ENCODE results near the gene KANK4. TPM values are rescaled to one million over a fixed set of nuclear protein-coding genes. Genes with fewer than 3 reads are reported as not detected.
A peak's percentile ranks its signal among the peaks of the same experiment; 100 is the strongest.

Gene KANK4
- total and polyA plus RNA-seq, 7 experiments from 2014 or later = not detected

DNA sequence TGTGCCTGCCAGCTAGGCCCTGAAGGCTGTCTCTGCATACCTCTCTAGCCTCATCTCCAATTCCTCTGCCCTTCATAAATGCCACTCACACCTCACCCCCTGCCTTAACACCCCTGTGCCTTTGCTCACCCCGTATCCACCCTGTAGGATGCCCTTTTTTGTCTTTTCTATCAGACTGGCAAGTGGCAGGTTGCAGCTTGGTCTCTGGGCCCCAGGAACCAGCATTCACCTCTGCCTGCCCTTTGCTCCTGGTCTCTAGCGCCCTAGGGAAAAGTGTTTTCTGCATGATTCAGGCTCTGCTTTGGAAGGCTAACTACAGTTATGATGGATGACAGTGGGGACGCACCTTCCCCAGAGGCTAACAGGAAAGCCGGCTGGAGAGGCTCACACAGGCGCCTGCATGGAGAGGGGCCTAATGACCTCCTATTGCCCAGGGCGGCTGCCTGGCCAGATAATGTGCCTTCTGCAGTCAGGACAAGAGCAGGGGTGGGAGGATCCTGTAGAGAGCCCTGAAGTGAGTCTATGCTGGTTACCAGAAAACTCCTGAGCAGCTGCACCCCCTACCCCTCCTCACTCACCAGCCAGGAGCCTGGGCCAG is 11.2 kb downstream of the KANK4 start:
- Mint-ChIP-seq H3K36me3 (no peaks in the 10 kb centered on the region), H3K4me1 (no peaks in the 10 kb centered on the region), H3K4me3 (no peak overlapping the region), H3K27ac (no peak overlapping the region), H3K27me3 (peaks cover 0 to 7% (median 0%) of the 10 kb centered on the region in 5 donors), H3K9me3 (no peaks in the 10 kb centered on the region)
- Histone ChIP-seq H3K36me3 (ENCODE audit: control insufficient read depth in 2 of 3, insufficient read depth in 3 of 3, low read length in 3 of 3) (no peaks in the 10 kb centered on the region), H3K27ac (ENCODE audit: low read depth, low read length) (no peak overlapping the region), H3K9me3 (ENCODE audit: control insufficient read depth in 2 of 3, low read length in 3 of 3) (no peaks in the 10 kb centered on the region), H3K27me3 (ENCODE audit: control insufficient read depth in 2 of 2, insufficient read depth in 2 of 2, low read length in 2 of 2) (no peaks in the 10 kb centered on the region), H3K4me3 (ENCODE audit: low read length) (no peak overlapping the region), H3K4me1 (ENCODE audit: control insufficient read depth in 2 of 2, insufficient read depth in 2 of 2, low read length in 2 of 2) (no peaks in the 10 kb centered on the region)
- CTCF ChIA-PET = interaction anchor here (0.7 kb wide), 1 partner anchor 316 kb away, joined by 3 read pairs; no protein-coding TSS in a partner anchor
- no peak for ATAC-seq
- intact Hi-C loops (cut with micrococcal nuclease) = no loop called here
- DNase-seq = no peak
- POLR2A ChIA-PET = no interaction called here

DNA sequence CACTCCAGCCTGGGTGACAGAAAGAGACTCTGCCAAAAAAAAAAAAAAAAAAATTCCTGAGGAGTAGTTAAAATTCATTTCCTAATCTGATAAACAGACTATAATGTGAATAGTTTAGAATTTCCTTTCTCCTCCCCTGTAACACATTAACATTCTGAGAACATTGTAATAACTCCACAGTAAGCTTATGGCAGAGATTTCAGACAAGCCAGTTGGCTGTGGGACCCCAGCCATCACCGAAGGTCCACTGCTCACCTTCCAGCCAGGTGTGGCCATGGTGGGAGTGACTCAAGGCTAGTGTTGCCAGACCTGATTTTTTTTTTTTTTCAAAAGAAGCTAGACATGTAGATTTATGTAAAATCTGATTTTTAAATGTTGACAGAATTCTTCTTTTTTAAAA is 11.8 kb downstream of the KANK4 start:
- ATAC-seq (no peak), DNase-seq (no peak)
- H3K27me3 ChIP-seq (ENCODE audit: control insufficient read depth in 2 of 2, insufficient read depth in 2 of 2, low read length in 2 of 2) = no peaks in the 10 kb centered on the region
- no peaks in the 10 kb centered on the region for H3K36me3 ChIP-seq (ENCODE audit: control insufficient read depth in 2 of 3, insufficient read depth in 3 of 3, low read length in 3 of 3)
- H3K9me3 Mint-ChIP-seq = no peaks in the 10 kb centered on the region
- no peak overlapping the region for H3K4me3 Mint-ChIP-seq
- no peaks in the 10 kb centered on the region for H3K9me3 ChIP-seq (ENCODE audit: control insufficient read depth in 2 of 3, low read length in 3 of 3)
- H3K27me3 Mint-ChIP-seq = peaks cover 0 to 7% (median 0%) of the 10 kb centered on the region in 5 donors
- no peaks in the 10 kb centered on the region for H3K4me1 Mint-ChIP-seq
- no peaks in the 10 kb centered on the region for H3K36me3 Mint-ChIP-seq
- intact Hi-C loops (cut with micrococcal nuclease) = no loop called here
- ChIA-PET POLR2A (no interaction called here), CTCF (interaction anchor here (0.7 kb wide), 1 partner anchor 315 kb away, joined by 3 read pairs; no protein-coding TSS in a partner anchor)
- H3K4me3 ChIP-seq (ENCODE audit: low read length) = no peak overlapping the region
- no peak overlapping the region for H3K27ac ChIP-seq (ENCODE audit: low read depth, low read length)
- H3K27ac Mint-ChIP-seq = peak overlapping the region in 1 of 9 donors; percentile 36
- H3K4me1 ChIP-seq (ENCODE audit: control insufficient read depth in 2 of 2, insufficient read depth in 2 of 2, low read length in 2 of 2) = no peaks in the 10 kb centered on the region

DNA sequence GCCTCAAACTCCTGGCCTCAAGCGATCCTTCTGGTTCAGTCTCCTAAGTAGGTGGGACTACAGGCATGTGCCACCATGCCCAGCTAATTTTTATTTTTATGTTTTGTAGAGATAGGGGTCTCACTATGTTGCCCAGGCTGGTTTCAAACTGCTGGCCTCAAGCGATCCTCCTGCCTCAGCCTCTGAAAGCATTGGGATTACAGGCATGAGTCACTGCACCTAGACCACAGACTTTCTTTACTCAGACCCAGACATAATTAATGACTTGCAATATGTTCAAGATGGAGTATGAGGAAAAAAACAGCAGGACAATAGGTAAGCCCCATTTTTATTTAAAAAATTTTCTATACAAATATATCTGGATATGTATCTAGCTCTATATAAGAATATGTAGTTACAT is 13.2 kb downstream of the KANK4 start:
- intact Hi-C loops (cut with micrococcal nuclease) = no loop called here
- H3K27me3 Mint-ChIP-seq = peaks cover 0 to 4% (median 0%) of the 10 kb centered on the region in 5 donors
- H3K4me3 Mint-ChIP-seq = no peak overlapping the region
- POLR2A ChIA-PET = no interaction called here
- CTCF ChIA-PET = no interaction called here
- H3K4me1 Mint-ChIP-seq = no peaks in the 10 kb centered on the region
- DNase-seq = no peak
- no peaks in the 10 kb centered on the region for H3K36me3 Mint-ChIP-seq
- H3K4me3 ChIP-seq (ENCODE audit: low read length) = no peak overlapping the region
- no peaks in the 10 kb centered on the region for H3K4me1 ChIP-seq (ENCODE audit: control insufficient read depth in 2 of 2, insufficient read depth in 2 of 2, low read length in 2 of 2)
- no peaks in the 10 kb centered on the region for H3K9me3 ChIP-seq (ENCODE audit: control insufficient read depth in 2 of 3, low read length in 3 of 3)
- H3K27me3 ChIP-seq (ENCODE audit: control insufficient read depth in 2 of 2, insufficient read depth in 2 of 2, low read length in 2 of 2) = no peaks in the 10 kb centered on the region
- H3K9me3 Mint-ChIP-seq = no peaks in the 10 kb centered on the region
- ATAC-seq = no peak
- no peak overlapping the region for H3K27ac ChIP-seq (ENCODE audit: low read depth, low read length)
- H3K27ac Mint-ChIP-seq = no peak overlapping the region
- no peaks in the 10 kb centered on the region for H3K36me3 ChIP-seq (ENCODE audit: control insufficient read depth in 2 of 3, insufficient read depth in 3 of 3, low read length in 3 of 3)

DNA sequence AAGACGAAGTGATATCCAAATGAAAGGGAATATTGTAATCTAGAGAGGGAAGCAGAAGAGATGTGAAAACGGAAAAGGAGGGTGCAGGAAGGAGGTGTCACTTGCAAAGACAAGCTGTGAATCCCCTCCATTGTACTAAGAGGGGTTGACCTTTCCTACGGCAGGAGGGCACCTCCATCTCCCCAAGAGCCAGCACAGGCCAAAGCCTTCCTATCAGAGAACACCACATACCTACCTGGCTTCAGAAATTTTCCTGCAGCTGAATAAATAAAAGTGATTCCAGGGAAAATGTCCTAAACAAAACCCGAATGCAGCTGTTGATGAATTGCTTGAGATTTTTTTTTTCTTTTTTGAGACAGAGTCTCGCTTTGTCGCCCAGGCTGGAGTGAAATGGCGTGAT is 14.3 kb downstream of the KANK4 start:
- Mint-ChIP-seq H3K36me3 (no peaks in the 10 kb centered on the region), H3K9me3 (no peaks in the 10 kb centered on the region), H3K27ac (no peak overlapping the region), H3K4me1 (no peaks in the 10 kb centered on the region), H3K4me3 (no peak overlapping the region), H3K27me3 (peaks cover 0 to under 1% (median 0%) of the 10 kb centered on the region in 5 donors)
- H3K4me3 ChIP-seq (ENCODE audit: low read length) = no peak overlapping the region
- H3K27ac ChIP-seq (ENCODE audit: low read depth, low read length) = no peak overlapping the region
- CTCF ChIA-PET = no interaction called here
- no peak for DNase-seq
- intact Hi-C loops (cut with micrococcal nuclease) = no loop called here
- no peaks in the 10 kb centered on the region for H3K9me3 ChIP-seq (ENCODE audit: control insufficient read depth in 2 of 3, low read length in 3 of 3)
- no peaks in the 10 kb centered on the region for H3K4me1 ChIP-seq (ENCODE audit: control insufficient read depth in 2 of 2, insufficient read depth in 2 of 2, low read length in 2 of 2)
- no peaks in the 10 kb centered on the region for H3K36me3 ChIP-seq (ENCODE audit: control insufficient read depth in 2 of 3, insufficient read depth in 3 of 3, low read length in 3 of 3)
- POLR2A ChIA-PET = no interaction called here
- H3K27me3 ChIP-seq (ENCODE audit: control insufficient read depth in 2 of 2, insufficient read depth in 2 of 2, low read length in 2 of 2) = no peaks in the 10 kb centered on the region
- ATAC-seq = no peak

DNA sequence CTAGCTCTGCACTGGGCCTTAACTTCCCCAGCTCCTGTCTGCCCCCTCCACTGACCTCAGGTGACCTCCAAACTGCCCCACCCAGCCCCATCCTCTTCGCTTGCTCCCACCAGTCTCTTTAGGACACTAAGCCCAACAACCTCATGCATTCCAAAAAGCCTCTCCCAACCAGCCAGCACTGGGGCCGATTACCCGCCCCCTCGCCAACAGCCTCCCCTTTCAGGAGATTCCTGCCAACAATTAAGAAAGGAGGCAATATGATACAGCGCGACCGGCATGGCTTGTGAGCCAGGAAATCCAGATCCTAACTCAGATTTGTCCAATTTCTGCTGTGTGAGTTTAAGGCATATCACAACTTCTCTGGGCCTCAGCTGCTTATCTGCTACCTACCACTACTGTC is 14.7 kb downstream of the KANK4 start:
- H3K27ac ChIP-seq (ENCODE audit: low read depth, low read length) = no peak overlapping the region
- no peak overlapping the region for H3K4me3 Mint-ChIP-seq
- POLR2A ChIA-PET = no interaction called here
- no peaks in the 10 kb centered on the region for H3K27me3 Mint-ChIP-seq
- H3K36me3 Mint-ChIP-seq = no peaks in the 10 kb centered on the region
- H3K4me3 ChIP-seq (ENCODE audit: low read length) = no peak overlapping the region
- H3K27me3 ChIP-seq (ENCODE audit: control insufficient read depth in 2 of 2, insufficient read depth in 2 of 2, low read length in 2 of 2) = no peaks in the 10 kb centered on the region
- H3K4me1 ChIP-seq (ENCODE audit: control insufficient read depth in 2 of 2, insufficient read depth in 2 of 2, low read length in 2 of 2) = no peaks in the 10 kb centered on the region
- no peaks in the 10 kb centered on the region for H3K4me1 Mint-ChIP-seq
- intact Hi-C loops (cut with micrococcal nuclease) = no loop called here
- H3K36me3 ChIP-seq (ENCODE audit: control insufficient read depth in 2 of 3, insufficient read depth in 3 of 3, low read length in 3 of 3) = no peaks in the 10 kb centered on the region
- H3K9me3 Mint-ChIP-seq = no peaks in the 10 kb centered on the region
- ATAC-seq (no peak), DNase-seq (no peak)
- H3K27ac Mint-ChIP-seq = no peak overlapping the region
- CTCF ChIA-PET = no interaction called here
- H3K9me3 ChIP-seq (ENCODE audit: control insufficient read depth in 2 of 3, low read length in 3 of 3) = no peaks in the 10 kb centered on the region

DNA sequence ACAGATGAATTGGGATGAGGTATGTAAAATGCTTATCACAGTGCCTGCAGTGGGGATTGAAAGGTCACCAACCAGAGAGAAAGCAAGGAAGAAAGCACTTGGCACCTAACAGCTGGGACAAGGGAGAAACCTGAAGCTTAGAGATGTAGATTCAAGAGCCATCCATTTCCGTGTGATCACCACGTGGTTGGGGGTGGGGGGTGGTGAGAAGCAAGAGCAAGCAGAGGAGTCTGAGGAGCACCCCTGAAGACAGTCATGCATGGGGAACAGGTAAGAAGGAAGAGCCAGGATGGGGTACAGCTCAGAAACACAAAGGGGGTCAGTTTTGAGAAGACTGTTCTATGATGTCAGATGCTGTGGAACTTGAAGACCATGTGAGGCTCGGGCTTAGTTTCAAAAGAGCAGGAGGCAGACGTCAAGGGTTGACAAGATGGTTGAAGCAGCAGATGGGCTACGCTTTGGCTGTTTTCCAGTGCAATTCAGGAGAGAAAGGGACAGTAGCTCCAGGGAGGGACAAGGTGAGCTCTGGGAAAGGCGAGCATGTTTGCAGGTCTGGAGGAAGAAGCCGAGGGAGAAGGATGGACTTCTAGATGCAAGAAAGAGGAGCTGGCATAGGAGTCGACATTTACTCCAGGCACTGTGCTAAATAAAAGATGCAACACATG is 17.4 kb downstream of the KANK4 start:
- no peaks in the 10 kb centered on the region for H3K9me3 ChIP-seq (ENCODE audit: control insufficient read depth in 2 of 3, low read length in 3 of 3)
- ChIA-PET POLR2A (no interaction called here), CTCF (no interaction called here)
- H3K36me3 ChIP-seq (ENCODE audit: control insufficient read depth in 2 of 3, insufficient read depth in 3 of 3, low read length in 3 of 3) = no peaks in the 10 kb centered on the region
- Mint-ChIP-seq H3K27ac (no peak overlapping the region), H3K9me3 (no peaks in the 10 kb centered on the region), H3K36me3 (no peaks in the 10 kb centered on the region), H3K4me1 (no peaks in the 10 kb centered on the region), H3K4me3 (no peak overlapping the region), H3K27me3 (no peaks in the 10 kb centered on the region)
- H3K4me3 ChIP-seq (ENCODE audit: low read length) = no peak overlapping the region
- DNase-seq (no peak), ATAC-seq (no peak)
- intact Hi-C loops (cut with micrococcal nuclease) = no loop called here
- H3K27ac ChIP-seq (ENCODE audit: low read depth, low read length) = no peak overlapping the region
- H3K27me3 ChIP-seq (ENCODE audit: control insufficient read depth in 2 of 2, insufficient read depth in 2 of 2, low read length in 2 of 2) = no peaks in the 10 kb centered on the region
- H3K4me1 ChIP-seq (ENCODE audit: control insufficient read depth in 2 of 2, insufficient read depth in 2 of 2, low read length in 2 of 2) = no peaks in the 10 kb centered on the region
